AG04450 (cell line): ENCODE results near the gene IGSF9B. TPM values are rescaled to one million over a fixed set of nuclear protein-coding genes. Genes with fewer than 3 reads are reported as not detected.

Experiments used
- CTCF ChIA-PET: fragments of 300-600, 350-600 bp; formaldehyde crosslinking; extraction: SDS; loops from one replicate; lab custom pipeline; 2022; ENCODE audit warnings: antibody characterized with exemption, inconsistent platforms; lab: Charles Lee
- POLR2A ChIA-PET: fragments of 350-600 bp; formaldehyde crosslinking; extraction: SDS; loops from one replicate; lab custom pipeline; 2021; ENCODE audit warnings: antibody characterized with exemption, inconsistent platforms; lab: Yijun Ruan, JAX
- DNase-seq: peaks from one replicate; pipeline ENCODE4 v3.0.0-alpha.2; 2011; ENCODE audit warnings: low read depth, low spot score
- H3K27ac ChIP-seq: one replicate; pipeline ENCODE4 v1.5.1; 2012; ENCODE audit warnings: low read depth, low read length, control low read depth
- H3K27me3 ChIP-seq: one replicate; pipeline ENCODE4 v1.6.0; 2012; ENCODE audit warnings: low read length; ENCODE audit not compliant: control insufficient read depth, insufficient read depth
- H3K4me3 ChIP-seq: 2 replicates; pipeline ENCODE4 v1.5.1; 2011; ENCODE audit warnings: mild to moderate bottlenecking, low read depth, low read length, control low read depth
- H3K9me3 ChIP-seq: 2 replicates; pipeline ENCODE4 v1.5.1; 2012; ENCODE audit warnings: low read length; ENCODE audit not compliant: control insufficient read depth, insufficient read depth
- polyA plus RNA-seq: library from polyadenylated mRNA; depleted of rRNA; stranded (reverse); fragments of >200 nt; gene quantifications from 2 replicates; pipeline ENCODE4 v1.2.3, GENCODE V29; 2011
- TF ChIP-seq, protein P1 (sequence below): IDR thresholded peaks from 2 replicates; pipeline ENCODE4 v1.5.1; 2011; ENCODE audit warnings: low read depth, low read length, control low read depth, inconsistent platforms

Gene IGSF9B
- polyA plus RNA-seq, 1 experiment = not detected

DNA sequence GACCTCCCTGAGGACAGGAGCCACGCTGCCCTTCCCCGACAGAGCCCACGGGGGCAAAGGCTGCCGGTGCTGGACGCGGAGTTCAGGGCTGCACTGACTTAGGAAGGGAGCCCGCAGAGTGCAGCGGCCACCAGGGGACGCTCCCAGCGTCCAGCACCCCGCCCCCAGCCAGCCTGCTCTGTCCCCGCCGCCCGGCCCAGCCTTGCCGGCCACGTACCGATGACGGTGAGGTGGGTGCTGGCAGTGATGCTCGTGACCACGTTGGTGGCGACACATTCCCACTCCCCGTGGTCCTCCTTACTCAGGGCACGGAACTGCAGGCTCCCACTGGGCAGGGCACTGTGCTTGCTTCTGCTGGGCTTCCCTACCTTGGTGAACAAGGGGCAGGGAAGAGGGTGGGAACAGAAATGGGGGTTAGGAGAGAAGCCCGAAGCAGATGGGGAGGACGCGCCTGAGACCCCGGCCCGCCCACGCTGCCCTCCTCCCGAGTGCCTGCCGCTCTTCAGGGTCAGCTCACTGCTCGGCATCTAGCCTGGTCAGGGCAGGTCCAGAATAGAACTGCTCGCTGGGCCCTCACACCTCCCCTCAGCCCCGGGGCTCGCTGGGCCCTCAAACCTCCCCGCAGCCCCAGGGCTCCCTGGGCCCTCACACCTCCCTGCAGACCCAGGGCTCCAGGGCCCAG lies 25.9 kb downstream of the IGSF9B start:
- Histone ChIP-seq H3K4me3 (no peak overlapping the region), H3K9me3 (no peaks in the 10 kb centered on the region; the same call in 1 of the 2 replicates), H3K27me3 (peaks cover 2% of the 10 kb centered on the region), H3K27ac (no peak overlapping the region)
- TF ChIP-seq, protein P1, sequence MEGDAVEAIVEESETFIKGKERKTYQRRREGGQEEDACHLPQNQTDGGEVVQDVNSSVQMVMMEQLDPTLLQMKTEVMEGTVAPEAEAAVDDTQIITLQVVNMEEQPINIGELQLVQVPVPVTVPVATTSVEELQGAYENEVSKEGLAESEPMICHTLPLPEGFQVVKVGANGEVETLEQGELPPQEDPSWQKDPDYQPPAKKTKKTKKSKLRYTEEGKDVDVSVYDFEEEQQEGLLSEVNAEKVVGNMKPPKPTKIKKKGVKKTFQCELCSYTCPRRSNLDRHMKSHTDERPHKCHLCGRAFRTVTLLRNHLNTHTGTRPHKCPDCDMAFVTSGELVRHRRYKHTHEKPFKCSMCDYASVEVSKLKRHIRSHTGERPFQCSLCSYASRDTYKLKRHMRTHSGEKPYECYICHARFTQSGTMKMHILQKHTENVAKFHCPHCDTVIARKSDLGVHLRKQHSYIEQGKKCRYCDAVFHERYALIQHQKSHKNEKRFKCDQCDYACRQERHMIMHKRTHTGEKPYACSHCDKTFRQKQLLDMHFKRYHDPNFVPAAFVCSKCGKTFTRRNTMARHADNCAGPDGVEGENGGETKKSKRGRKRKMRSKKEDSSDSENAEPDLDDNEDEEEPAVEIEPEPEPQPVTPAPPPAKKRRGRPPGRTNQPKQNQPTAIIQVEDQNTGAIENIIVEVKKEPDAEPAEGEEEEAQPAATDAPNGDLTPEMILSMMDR = peak; percentile 35
- CTCF ChIA-PET = interaction anchor here (0.9 kb wide), 1 partner anchor 249 kb away, joined by 4 read pairs; no protein-coding TSS in a partner anchor
- no peak for DNase-seq
- POLR2A ChIA-PET = no interaction called here

- H3K27me3 ChIP-seq = peaks cover 2% of the 10 kb centered on the region
- H3K9me3 ChIP-seq = no peaks in the 10 kb centered on the region; the same call in 1 of the 2 replicates
- no peak overlapping the region for H3K4me3 ChIP-seq
- POLR2A ChIA-PET = no interaction called here
- DNase-seq = no peak
- CTCF ChIA-PET = no interaction called here
- TF ChIP-seq, protein P1 = no peak
- no peak overlapping the region for H3K27ac ChIP-seq
Measured at GRCh38 chr11:133930053-133930766, 26.6 kb downstream of the IGSF9B start.

- TF ChIP-seq, protein P1 = no peak
- Histone ChIP-seq H3K4me3 (no peak overlapping the region), H3K27ac (no peak overlapping the region), H3K27me3 (peaks cover under 1% of the 10 kb centered on the region), H3K9me3 (no peaks in the 10 kb centered on the region; the same call in 1 of the 2 replicates)
- ChIA-PET CTCF (no interaction called here), POLR2A (no interaction called here)
- no peak for DNase-seq
Measured at GRCh38 chr11:133929401-133930052, 27.2 kb downstream of the IGSF9B start.

DNA sequence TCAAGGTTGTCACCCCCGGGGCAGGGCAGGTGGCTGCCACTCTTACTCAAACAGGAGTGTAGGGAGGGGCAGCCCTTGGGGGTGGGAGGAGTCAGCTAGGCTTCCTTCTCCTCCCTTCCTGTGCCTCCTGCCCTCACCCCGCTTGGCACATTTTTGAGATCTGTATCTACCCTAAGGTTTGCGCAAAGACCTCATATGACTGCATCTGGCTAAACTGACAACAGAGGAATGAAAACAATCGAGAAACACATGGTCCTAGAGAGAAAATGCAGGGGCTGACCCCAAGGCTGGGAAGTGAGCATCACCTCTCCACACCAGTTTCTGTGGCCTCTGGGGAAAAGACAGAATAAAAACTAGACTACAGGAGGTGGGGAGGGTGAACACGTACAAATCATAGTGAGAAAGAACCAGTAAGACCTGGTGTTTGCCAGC lies 28.1 kb downstream of the IGSF9B start:
- Histone ChIP-seq H3K4me3 (no peak overlapping the region), H3K9me3 (no peaks in the 10 kb centered on the region; the same call in 1 of the 2 replicates), H3K27ac (no peak overlapping the region), H3K27me3 (no peaks in the 10 kb centered on the region)
- DNase-seq = no peak
- CTCF ChIA-PET = interaction anchor here (0.6 to 2.6 kb wide), 15 partner anchors 10 to 316 kb away, joined by 3 to 25 read pairs (median 4); no protein-coding TSS in a partner anchor
- POLR2A ChIA-PET = no interaction called here
- TF ChIP-seq, protein P1 = no peak
